Adrenal gland (tissue), 5 donors: ENCODE measurements around the gene ERC2.

ENCODE experiments used
- POLR2A ChIP-seq, 2 donors: fragments of 450-650 bp; IDR thresholded peaks; one replicate each; pipeline ENCODE4 v1.6.1; 2017; ENCODE audit warnings: antibody characterized with exemption in 2 of 2, mild to moderate bottlenecking in 2 of 2, moderate library complexity in 1 of 2
- TF ChIP-seq, protein P1 (sequence below), 6 experiments: fragments of 450-650 bp in 4 of 6; fragments of 200-600 bp in 2 of 6; sonication (generic) in 1 of 6; IDR thresholded peaks; 1 replicate in 5 of 6; 2 replicates in 1 of 6; pipeline versions ENCODE4 v1.5.1 to v1.8.0; 2016 to 2021; ENCODE audit warnings: antibody characterized with exemption in 6 of 6, mild to moderate bottlenecking in 2 of 6, moderate library complexity in 1 of 6
- donor health status: DM: no; HTN: no; CAD: no.

GRCh38 chr3:56297281-56297840, 170.9 kb downstream of the ERC2 start:
- TF ChIP-seq, protein P1, sequence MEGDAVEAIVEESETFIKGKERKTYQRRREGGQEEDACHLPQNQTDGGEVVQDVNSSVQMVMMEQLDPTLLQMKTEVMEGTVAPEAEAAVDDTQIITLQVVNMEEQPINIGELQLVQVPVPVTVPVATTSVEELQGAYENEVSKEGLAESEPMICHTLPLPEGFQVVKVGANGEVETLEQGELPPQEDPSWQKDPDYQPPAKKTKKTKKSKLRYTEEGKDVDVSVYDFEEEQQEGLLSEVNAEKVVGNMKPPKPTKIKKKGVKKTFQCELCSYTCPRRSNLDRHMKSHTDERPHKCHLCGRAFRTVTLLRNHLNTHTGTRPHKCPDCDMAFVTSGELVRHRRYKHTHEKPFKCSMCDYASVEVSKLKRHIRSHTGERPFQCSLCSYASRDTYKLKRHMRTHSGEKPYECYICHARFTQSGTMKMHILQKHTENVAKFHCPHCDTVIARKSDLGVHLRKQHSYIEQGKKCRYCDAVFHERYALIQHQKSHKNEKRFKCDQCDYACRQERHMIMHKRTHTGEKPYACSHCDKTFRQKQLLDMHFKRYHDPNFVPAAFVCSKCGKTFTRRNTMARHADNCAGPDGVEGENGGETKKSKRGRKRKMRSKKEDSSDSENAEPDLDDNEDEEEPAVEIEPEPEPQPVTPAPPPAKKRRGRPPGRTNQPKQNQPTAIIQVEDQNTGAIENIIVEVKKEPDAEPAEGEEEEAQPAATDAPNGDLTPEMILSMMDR (IDR thresholded peaks at IDR 0.05), result no peak
- TF ChIP-seq POLR2A (IDR thresholded peaks at IDR 0.05), result no peak
